Keratinocyte (primary cell): ENCODE results near the gene TENM3. TPM values are rescaled to one million over a fixed set of nuclear protein-coding genes. Genes with fewer than 3 reads are reported as not detected.

Source experiments
- DNase-seq: peaks from one replicate; pipeline ENCODE4 v3.0.0-alpha.2; 2011; ENCODE audit warnings: low read depth, missing footprints, low spot score
- FAIRE-seq: peaks from 2 replicates; lab custom pipeline; 2011; peaks lifted over from hg19 to GRCh38; lab: Jason Lieb, UNC
- H2AFZ ChIP-seq: 2 replicates; pipeline ENCODE4 v1.6.0; 2012; ENCODE audit warnings: low read length, control low read depth, inconsistent platforms; ENCODE audit not compliant: control insufficient read depth
- H3K27ac ChIP-seq: 2 replicates; pipeline ENCODE4 v1.5.1; 2011; ENCODE audit warnings: low read length; ENCODE audit not compliant: control insufficient read depth, insufficient read depth
- H3K27me3 ChIP-seq: 3 replicates; pipeline ENCODE4 v1.6.0; 2011; ENCODE audit warnings: low read length; ENCODE audit not compliant: control insufficient read depth, insufficient read depth; ENCODE audit errors: extremely low read depth
- H3K36me3 ChIP-seq, 2 experiments: 2 replicates in 1 of 2; 3 replicates in 1 of 2; pipeline ENCODE4 v1.5.1; 2011; ENCODE audit warnings: low read length in 2 of 2, mild to moderate bottlenecking in 1 of 2; ENCODE audit not compliant: control insufficient read depth in 2 of 2, insufficient read depth in 2 of 2; ENCODE audit errors: extremely low read depth in 1 of 2
- H3K4me1 ChIP-seq: 3 replicates; pipeline ENCODE4 v1.5.1; 2011; ENCODE audit warnings: low read length; ENCODE audit not compliant: control insufficient read depth, insufficient read depth; ENCODE audit errors: extremely low read depth
- H3K4me2 ChIP-seq: 3 replicates; pipeline ENCODE4 v1.6.0; 2011; ENCODE audit warnings: low read depth, low read length; ENCODE audit not compliant: control insufficient read depth, insufficient read depth; ENCODE audit errors: extremely low read depth
- H3K4me3 ChIP-seq, 3 experiments: fragments of 200-600 bp in 1 of 3; sonication (generic) in 1 of 3; 2 replicates in 2 of 3; 3 replicates in 1 of 3; pipeline ENCODE4 v1.5.1; 2011 to 2016; ENCODE audit warnings: low read length in 3 of 3, mild to moderate bottlenecking in 3 of 3, control low read depth in 2 of 3, inconsistent platforms in 1 of 3, low read depth in 1 of 3, mixed read lengths in 1 of 3, mixed run types in 1 of 3, moderate library complexity in 1 of 3; ENCODE audit not compliant: control insufficient read depth in 2 of 3, insufficient read depth in 2 of 3; ENCODE audit errors: extremely low read depth in 1 of 3
- H3K79me2 ChIP-seq: 2 replicates; pipeline ENCODE4 v1.6.0; 2012; ENCODE audit warnings: low read length; ENCODE audit not compliant: control insufficient read depth, insufficient read depth
- H3K9ac ChIP-seq: 3 replicates; pipeline ENCODE4 v1.6.0; 2011; ENCODE audit warnings: low read length; ENCODE audit not compliant: control insufficient read depth, insufficient read depth; ENCODE audit errors: extremely low read depth
- H3K9me1 ChIP-seq: 3 replicates; pipeline ENCODE4 v1.6.0; 2011; ENCODE audit warnings: low read length; ENCODE audit not compliant: control insufficient read depth, insufficient read depth; ENCODE audit errors: extremely low read depth
- H3K9me3 ChIP-seq: 2 replicates; pipeline ENCODE4 v1.5.1; 2012; ENCODE audit warnings: low read depth, low read length; ENCODE audit not compliant: control insufficient read depth
- H4K20me1 ChIP-seq: 3 replicates; pipeline ENCODE4 v1.6.0; 2011; ENCODE audit warnings: low read length; ENCODE audit not compliant: control insufficient read depth, insufficient read depth; ENCODE audit errors: extremely low read depth
- EZH2 ChIP-seq: IDR thresholded peaks from one replicate; pipeline ENCODE4 v1.6.1; 2012; ENCODE audit warnings: inconsistent platforms, mild to moderate bottlenecking, low read length, moderate library complexity
- dilution Hi-C: fragments of 300-500 bp; cut with MboI; formaldehyde crosslinking; loops from one replicate; pipeline ENCODE4 v1.7.0; 2020; ENCODE audit warnings: low sequenced_read_pairs; ENCODE audit not compliant: extremely low pct_ligation_motif_present
- polyA plus RNA-seq, 5 experiments: library from polyadenylated mRNA; depleted of rRNA in 3 of 5; stranded (reverse) in 3 of 5; stranded (forward) in 1 of 5; unstranded in 1 of 5; fragments of >200 nt; gene quantifications; 1 replicate in 1 of 5; 2 replicates in 3 of 5; 3 replicates in 1 of 5; pipeline versions ENCODE4 v1.2.1 to v1.2.3, GENCODE V29; 2011 to 2012; ENCODE audit warnings: missing spikeins in 2 of 5, low read depth in 1 of 5, low replicate concordance in 1 of 5
- TF ChIP-seq, protein P1 (sequence below), 3 experiments: IDR thresholded peaks in 1 of 3; conservative IDR thresholded peaks in 1 of 3; optimal IDR thresholded peaks in 1 of 3; 2 replicates in 2 of 3; 3 replicates in 1 of 3; pipeline versions ENCODE3 to v1.5.1; 2011; ENCODE audit warnings: low read length in 3 of 3, mild to moderate bottlenecking in 3 of 3, moderate library complexity in 2 of 3, control low read depth in 1 of 3, inconsistent platforms in 1 of 3; ENCODE audit not compliant: insufficient read depth in 2 of 3; ENCODE audit errors: extremely low read depth in 1 of 3

The TENM3 gene
- polyA plus RNA-seq, 1 donor (not counting 4 experiments of a cell fraction or from before 2014, with no cell fraction given), result 17.0 TPM

DNA sequence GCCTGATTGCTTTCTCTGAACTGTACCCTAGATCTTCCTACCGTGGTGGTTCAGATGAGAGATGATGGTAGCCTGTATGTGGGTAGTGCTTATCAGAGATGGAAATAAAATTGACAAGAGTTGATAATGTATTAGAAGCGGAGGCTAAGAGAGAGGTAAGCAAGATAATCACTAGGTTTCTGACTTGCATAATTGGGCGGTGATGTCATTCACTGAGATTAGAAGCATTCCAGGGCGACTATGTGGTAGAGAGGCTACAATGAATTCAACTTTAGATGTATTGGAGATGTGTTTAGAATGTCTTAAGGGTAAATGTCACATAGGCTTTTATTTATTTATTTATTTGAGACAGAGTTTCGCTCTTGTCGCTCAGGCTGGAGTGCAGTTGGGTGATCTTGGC is 415 bp upstream of the TENM3 start:
- dilution Hi-C loops, result no loop called here
- no peaks in the 10 kb centered on the region for H3K27me3 ChIP-seq
- FAIRE-seq (no peak), DNase-seq (no peak)
- H3K4me2 ChIP-seq, result no peak overlapping the region
- H2AFZ ChIP-seq, result no peak overlapping the region
- H3K9ac ChIP-seq, result no peak overlapping the region
- H3K9me1 ChIP-seq, result no peaks in the 10 kb centered on the region
- H4K20me1 ChIP-seq, result no peaks in the 10 kb centered on the region
- no peak overlapping the region for H3K4me3 ChIP-seq
- peak overlapping the region; percentile 27 for H3K27ac ChIP-seq
- TF ChIP-seq, protein P1, sequence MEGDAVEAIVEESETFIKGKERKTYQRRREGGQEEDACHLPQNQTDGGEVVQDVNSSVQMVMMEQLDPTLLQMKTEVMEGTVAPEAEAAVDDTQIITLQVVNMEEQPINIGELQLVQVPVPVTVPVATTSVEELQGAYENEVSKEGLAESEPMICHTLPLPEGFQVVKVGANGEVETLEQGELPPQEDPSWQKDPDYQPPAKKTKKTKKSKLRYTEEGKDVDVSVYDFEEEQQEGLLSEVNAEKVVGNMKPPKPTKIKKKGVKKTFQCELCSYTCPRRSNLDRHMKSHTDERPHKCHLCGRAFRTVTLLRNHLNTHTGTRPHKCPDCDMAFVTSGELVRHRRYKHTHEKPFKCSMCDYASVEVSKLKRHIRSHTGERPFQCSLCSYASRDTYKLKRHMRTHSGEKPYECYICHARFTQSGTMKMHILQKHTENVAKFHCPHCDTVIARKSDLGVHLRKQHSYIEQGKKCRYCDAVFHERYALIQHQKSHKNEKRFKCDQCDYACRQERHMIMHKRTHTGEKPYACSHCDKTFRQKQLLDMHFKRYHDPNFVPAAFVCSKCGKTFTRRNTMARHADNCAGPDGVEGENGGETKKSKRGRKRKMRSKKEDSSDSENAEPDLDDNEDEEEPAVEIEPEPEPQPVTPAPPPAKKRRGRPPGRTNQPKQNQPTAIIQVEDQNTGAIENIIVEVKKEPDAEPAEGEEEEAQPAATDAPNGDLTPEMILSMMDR (optimal IDR thresholded peaks at IDR 0.05 in 1 of 3, IDR thresholded peaks at IDR 0.05 in 1 of 3, conservative IDR thresholded peaks at IDR 0.05 in 1 of 3; ENCODE audit: extremely low read depth in 1 of 3, insufficient read depth in 2 of 3, low read length in 3 of 3), result no peak
- TF ChIP-seq EZH2, result no peak
- no peaks in the 10 kb centered on the region for H3K9me3 ChIP-seq
- H3K4me1 ChIP-seq, result peaks cover 63% of the 10 kb centered on the region
- no peaks in the 10 kb centered on the region for H3K36me3 ChIP-seq
- peaks cover 2% of the 10 kb centered on the region for H3K79me2 ChIP-seq

- TF ChIP-seq, protein P1 (optimal IDR thresholded peaks at IDR 0.05 in 1 of 3, IDR thresholded peaks at IDR 0.05 in 1 of 3, conservative IDR thresholded peaks at IDR 0.05 in 1 of 3; ENCODE audit: extremely low read depth in 1 of 3, insufficient read depth in 2 of 3, low read length in 3 of 3), result no peak
- TF ChIP-seq EZH2, result no peak
- dilution Hi-C loops, result no loop called here
- no peak overlapping the region for H3K4me3 ChIP-seq
- H3K9me1 ChIP-seq, result no peaks in the 10 kb centered on the region
- no peaks in the 10 kb centered on the region for H3K36me3 ChIP-seq
- no peak overlapping the region for H3K9ac ChIP-seq
- no peak overlapping the region for H3K4me2 ChIP-seq
- no peak for FAIRE-seq
- no peaks in the 10 kb centered on the region for H3K27me3 ChIP-seq
- H3K79me2 ChIP-seq, result peaks cover 5% of the 10 kb centered on the region
- no peak for DNase-seq
- peaks cover 50% of the 10 kb centered on the region for H3K4me1 ChIP-seq
- no peaks in the 10 kb centered on the region for H4K20me1 ChIP-seq
- no peak overlapping the region for H3K27ac ChIP-seq
- H3K9me3 ChIP-seq, result no peaks in the 10 kb centered on the region
- no peak overlapping the region for H2AFZ ChIP-seq
These were observed 1.8 kb downstream of the TENM3 start for GRCh38 chr4:182245041-182245440.
